HG02870 (cell line): ENCODE data around the gene THRB.

ENCODE experiments used
- ATAC-seq: cut with Tn5 transposase; IDR thresholded peaks from one replicate; pipeline ENCODE4 v1.9.1; 2021; ENCODE audit warnings: mild to moderate bottlenecking, moderate library complexity; ENCODE audit not compliant: unreplicated experiment

Gene THRB

GRCh38 chr3:24316887-24317383 lies 177.7 kb downstream of the THRB start:
- ATAC-seq = no peak

DNA sequence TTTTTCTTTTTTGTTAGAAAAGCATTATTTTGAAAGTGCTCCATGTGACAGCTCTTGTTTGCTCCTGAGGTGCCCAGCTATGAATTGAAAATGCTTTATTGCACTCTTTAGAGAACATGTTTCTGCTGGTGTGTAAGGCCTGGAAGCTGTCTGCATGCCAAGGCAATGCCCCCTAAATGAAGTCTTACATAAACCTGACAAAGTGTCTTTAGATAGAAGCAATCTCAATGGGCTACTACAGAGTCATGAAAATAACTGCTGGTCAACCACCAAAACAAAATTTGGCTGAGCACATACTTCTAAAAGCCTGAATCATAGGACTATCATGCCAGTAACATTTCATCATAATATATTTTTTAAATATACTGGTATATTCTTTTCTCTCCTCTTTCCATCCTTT lies 178.7 kb downstream of the THRB start:
- no peak for ATAC-seq

- ATAC-seq = no peak
These were observed 179.3 kb downstream of the THRB start for GRCh38 chr3:24315356-24315755.

DNA sequence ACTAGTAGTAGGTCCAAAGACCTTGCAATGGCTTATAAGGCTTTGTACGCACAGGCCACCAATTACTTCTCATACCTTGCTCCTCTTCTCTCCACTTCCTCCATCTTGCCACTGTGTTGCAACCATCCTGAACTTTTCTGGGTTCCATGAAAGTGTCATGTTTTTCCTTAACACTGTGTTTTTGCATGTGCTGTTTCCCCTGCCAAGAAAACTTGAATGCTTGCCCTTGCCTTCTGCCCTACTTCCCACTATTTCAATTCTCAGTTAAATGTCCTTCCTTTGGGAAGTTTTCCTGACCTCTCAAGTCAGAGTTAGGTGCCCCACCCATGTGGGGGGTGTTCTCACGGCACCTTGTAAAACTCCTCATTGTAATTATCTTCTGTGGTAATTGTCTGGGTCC lies 182.8 kb downstream of the THRB start:
- ATAC-seq = no peak

DNA sequence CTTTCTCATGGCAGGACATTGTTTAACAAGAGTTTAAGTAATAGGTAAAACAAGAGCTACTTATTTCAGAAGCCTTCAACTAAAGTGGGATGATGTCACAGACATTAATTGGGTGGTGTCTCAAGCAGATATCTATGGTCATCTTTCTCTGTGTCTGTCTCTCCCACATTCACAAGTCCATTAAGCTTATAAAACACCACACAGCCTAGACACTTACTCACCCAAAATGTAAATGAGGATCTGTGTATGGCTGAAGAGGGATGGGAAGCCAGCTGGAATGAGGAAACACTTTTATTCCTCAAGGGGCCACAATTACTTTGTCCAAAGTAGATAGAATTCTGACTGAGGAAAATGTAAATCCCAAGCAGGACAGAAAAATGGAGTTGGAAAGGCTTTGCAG lies 183.8 kb downstream of the THRB start:
- ATAC-seq = no peak

DNA sequence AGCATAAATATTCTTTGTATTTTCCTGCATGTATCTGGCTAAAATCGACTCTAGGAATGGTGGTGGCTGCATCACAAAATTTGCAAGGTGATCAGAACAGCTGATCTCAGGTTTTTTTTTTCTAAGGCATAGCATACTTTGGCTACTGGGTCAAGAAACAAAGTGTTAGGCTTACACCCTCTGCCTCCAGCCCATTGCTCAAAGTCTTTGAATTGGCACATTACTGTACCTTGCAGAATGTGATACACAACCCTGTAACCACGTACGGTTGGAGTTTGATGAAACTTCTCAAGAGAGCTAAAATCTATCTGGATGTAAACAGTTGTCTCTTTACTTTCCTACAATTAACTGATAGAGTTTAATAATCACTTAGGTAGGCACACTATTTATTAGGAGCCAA lies 188.1 kb downstream of the THRB start:
- ATAC-seq = no peak

DNA sequence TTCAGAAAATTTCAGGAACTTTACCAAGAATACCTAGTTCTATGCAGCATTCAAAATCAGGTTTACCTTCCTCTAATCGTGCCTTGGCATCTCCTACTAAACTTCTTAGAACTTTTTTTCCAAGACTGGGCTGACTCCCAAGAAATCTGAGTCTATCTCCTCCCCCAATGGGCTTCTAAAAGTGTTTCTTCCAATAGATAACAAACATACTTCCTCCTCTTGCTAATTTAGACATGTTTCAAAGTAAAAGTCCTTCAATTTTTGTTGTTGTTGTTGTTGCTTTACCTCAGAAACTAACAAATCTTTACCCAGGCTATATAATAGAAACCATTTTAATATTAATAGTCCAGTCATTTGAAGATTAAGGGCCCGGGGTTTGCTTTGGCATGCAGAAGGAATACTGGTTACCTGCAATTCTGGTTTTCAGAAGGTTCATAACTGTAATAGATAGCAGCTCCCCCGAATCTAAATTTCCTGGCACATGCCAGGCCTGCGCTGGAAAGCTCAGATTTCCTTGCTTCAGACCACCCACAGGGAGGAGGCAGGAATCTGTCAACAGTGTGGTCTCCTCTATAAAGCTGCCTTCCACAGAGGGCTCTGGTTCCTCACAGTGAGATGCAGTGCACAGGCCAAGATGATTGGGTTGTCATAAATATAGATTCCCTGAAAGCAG lies 188.7 kb downstream of the THRB start:
- ATAC-seq = no peak

DNA sequence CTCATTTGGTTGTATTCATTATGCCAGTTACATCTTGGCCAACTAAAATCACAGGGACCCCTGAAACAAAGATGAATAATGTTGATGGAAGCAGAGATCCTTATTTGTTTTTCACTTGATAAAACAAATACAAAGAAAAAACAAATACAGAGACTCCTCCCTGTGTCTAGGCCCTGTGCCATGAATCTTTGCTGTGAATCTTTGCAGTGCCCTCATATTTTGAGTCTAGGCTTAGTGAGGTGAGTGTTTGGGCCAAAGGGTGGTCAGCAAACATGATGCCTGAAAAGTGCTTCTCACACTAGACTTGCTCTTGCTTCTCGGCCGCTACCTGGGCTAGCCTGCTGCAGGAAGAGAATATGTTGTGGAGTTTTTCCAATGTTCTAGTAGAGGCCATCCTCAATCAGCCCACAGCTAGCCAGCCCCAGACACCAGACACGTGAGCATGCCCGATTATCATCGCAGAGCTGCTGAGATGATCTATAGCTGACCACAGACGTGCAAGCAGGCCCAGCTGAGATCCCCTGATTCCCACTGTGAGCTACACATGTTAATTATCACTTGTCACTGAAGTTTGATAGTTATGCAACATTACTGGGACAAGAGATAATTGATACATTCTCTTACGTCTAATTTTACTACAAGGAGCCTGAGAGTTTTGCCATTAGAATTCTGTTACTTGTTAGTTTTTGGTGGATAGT lies 191.4 kb downstream of the THRB start:
- no peak for ATAC-seq

GRCh38 chr3:24302396-24302795 lies 192.3 kb downstream of the THRB start:
- no peak for ATAC-seq

GRCh38 chr3:24300949-24301348 lies 193.7 kb downstream of the THRB start:
- no peak for ATAC-seq

- ATAC-seq = no peak
These were observed 194.6 kb downstream of the THRB start for GRCh38 chr3:24299806-24300626.

DNA sequence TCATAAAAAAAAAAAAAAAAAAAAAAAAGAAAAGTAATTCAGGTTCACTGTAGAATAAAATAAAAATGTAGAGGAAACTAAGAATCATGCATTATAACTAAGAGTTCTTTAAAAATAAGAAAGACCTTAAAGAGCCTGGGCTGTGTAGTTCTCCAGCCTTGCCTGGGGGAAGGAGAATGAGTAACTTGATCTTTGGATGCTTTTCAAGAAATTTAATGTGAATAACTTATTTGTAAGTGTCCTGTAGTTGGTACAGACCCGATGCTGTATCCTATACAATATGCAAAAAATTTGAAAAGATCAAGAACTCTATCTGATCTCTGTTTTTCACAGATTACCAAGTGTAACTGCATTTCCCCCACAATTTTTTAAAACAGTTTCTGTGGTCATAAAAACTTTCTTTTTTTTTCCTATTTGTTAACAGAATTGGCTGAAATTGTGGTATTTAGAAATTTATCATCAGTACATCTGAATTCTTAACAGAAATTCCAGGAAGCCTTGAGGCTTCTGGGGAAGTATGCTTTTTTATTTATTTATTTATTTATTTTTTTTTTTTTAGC lies 195.3 kb downstream of the THRB start:
- ATAC-seq = no peak

- ATAC-seq = no peak
These were observed 198.0 kb downstream of the THRB start for GRCh38 chr3:24296441-24297205.

GRCh38 chr3:24294150-24294549 lies 200.5 kb downstream of the THRB start:
- no peak for ATAC-seq

- no peak for ATAC-seq
These were observed 203.0 kb downstream of the THRB start for GRCh38 chr3:24291646-24292045.

GRCh38 chr3:24290596-24290995 lies 204.1 kb downstream of the THRB start:
- ATAC-seq = no peak

- ATAC-seq = no peak
These were observed 206.0 kb downstream of the THRB start for GRCh38 chr3:24288496-24289236.

GRCh38 chr3:24287755-24288450 lies 206.7 kb downstream of the THRB start:
- ATAC-seq = no peak

- ATAC-seq = no peak
These were observed 208.2 kb downstream of the THRB start for GRCh38 chr3:24286405-24286804.
